ENCODE data around the gene FAM107A. TPM values are rescaled to one million over a fixed set of nuclear protein-coding genes. Genes with fewer than 3 reads are reported as not detected.
A peak's percentile ranks its signal among the peaks of the same experiment; 100 is the strongest.

FAM107A gene
- total and polyA plus RNA-seq, 9 of the 15 experiments (the other 6 are each of a cell fraction or from before 2014, with no cell fraction given) = 0.07 TPM; not detected in 8

DNA sequence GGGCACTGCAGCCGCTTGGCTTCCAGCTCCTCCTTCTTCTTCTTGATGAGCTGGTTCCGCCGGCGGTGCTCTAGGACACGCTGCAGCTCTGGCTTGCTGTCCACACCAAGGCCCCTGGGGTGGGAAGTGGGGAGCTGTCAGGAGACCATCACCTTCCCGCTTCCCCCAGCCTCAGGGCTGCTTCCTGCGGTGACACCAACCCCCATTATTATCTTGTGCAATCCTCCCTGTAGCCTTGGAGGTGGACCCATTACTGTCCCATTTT, 10.0 kb downstream of the FAM107A start (continued):
- TF ChIP-seq TCFL5 (CRISPR knock-in tag; conservative IDR thresholded peaks at IDR 0.05) (no peak), RBM17 (IDR thresholded peaks at IDR 0.05; ENCODE audit: borderline replicate concordance, low read depth, low read length) (no peak), POLR2AphosphoS5 (IDR thresholded peaks at IDR 0.05; ENCODE audit: control insufficient read depth, insufficient read depth, low read depth, low read length) (no peak), MCM7 (IDR thresholded peaks at IDR 0.05) (no peak), ZBTB8A (IDR thresholded peaks at IDR 0.05; ENCODE audit: partially characterized antibody) (no peak), KLF13 (tag; IDR thresholded peaks at IDR 0.05; ENCODE audit: borderline replicate concordance, low read depth) (no peak), RCOR1 (IDR thresholded peaks at IDR 0.05; ENCODE audit: borderline replicate concordance in 1 of 2, low read depth in 2 of 2, low read length in 2 of 2) (no peak), TOE1 (IDR thresholded peaks at IDR 0.05; ENCODE audit: borderline replicate concordance) (no peak), TOE1 (CRISPR knock-in tag; IDR thresholded peaks at IDR 0.05; ENCODE audit: borderline replicate concordance, low read depth) (no peak), GATAD2B (IDR thresholded peaks at IDR 0.05; ENCODE audit: borderline replicate concordance) (no peak)

DNA sequence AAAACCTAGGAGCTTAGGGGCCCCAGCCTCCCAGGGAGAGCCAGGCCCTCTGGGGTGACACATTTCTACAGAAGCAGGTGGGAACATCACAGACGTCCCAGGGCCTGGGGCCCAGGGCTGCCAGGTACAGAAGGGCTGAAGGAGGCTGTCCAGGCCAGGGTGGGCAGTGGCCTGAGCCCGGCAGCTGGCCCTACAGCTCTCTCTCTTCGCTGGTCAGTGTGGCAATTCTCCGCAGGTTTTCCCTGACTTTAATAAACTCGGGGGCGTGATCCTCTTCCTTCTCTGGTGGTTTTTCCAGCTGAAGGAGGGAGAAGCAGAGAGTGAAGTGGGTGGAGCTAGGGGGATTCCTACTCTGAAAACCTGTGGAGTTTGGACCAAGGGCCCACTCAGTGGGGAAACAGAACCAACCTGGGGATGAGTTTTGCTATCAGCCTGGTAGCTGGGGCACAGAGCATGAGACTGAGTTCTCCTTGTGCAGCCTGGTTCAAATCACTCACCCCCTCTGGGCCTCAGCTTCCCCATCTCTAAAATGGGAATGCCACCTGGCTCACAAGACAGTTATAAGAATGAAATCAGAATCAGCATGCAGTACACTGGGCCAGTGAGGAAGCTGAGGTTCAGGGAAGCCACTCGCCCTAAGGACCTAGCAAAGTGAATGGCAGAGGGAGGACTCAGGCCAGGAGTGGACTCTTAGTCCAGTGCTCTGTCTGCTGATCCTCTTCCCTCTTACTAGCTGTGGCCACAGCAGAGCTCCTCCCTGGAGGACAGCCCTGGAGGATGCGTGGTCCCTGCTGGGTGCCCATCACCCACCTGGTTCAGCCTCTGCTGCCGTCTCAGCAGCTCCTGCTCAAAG, 10.6 kb downstream of the FAM107A start:
- Histone ChIP-seq H3K4me2 (ENCODE audit: insufficient read depth, low read length) (no peak overlapping the region), H2AFZ (ENCODE audit: low read depth, low read length) (no peak overlapping the region), H3K27ac (ENCODE audit: extremely low read depth, low read depth, low read length) (no peak overlapping the region), H3K9ac (ENCODE audit: insufficient read depth in 1 of 2, low read depth in 2 of 2, low read length in 2 of 2) (peak overlapping the region in 1 of 2 experiments; percentile 17; a peak in 1 of 4 replicates), H3K36me3 (ENCODE audit: control insufficient read depth, insufficient read depth, low read length) (no peaks in the 10 kb centered on the region), H3K4me3 (no peak overlapping the region), H3K4me1 (replicated peaks in 1 of 2; ENCODE audit: control insufficient read depth in 2 of 2, insufficient read depth in 2 of 2, low read length in 2 of 2) (no peaks in the 10 kb centered on the region), H3K79me2 (ENCODE audit: control insufficient read depth, insufficient read depth, low read length) (no peaks in the 10 kb centered on the region), H4K20me1 (replicated peaks; ENCODE audit: control insufficient read depth, insufficient read depth, low read length) (peaks cover 3% of the 10 kb centered on the region; the same call in 1 of the 2 replicates), H3K9me3 (replicated peaks; ENCODE audit: control insufficient read depth, insufficient read depth, low read depth, low read length) (no peaks in the 10 kb centered on the region), H3K9me1 (ENCODE audit: control insufficient read depth, insufficient read depth, low read length) (no peaks in the 10 kb centered on the region), H3K27me3 (ENCODE audit: control insufficient read depth in 2 of 2, insufficient read depth in 2 of 2, low read length in 2 of 2) (peaks cover 0 to 53% of the 10 kb centered on the region in 2 experiments; a peak in 2 of 5 replicates)
- WGBS (ENCODE audit: insufficient coverage, low coverage, missing lambda C conversion rate) = 0% methylated on average over 2 of the region's 9 CpGs
- no peak for ATAC-seq
- intact Hi-C loops (cut with micrococcal nuclease) (no loop called here), in situ Hi-C loops (cut with MboI) (no loop called here)
- no TSS peak for BruUV-seq (replicated peaks)
- DNase-seq (ENCODE audit: extremely low read depth in 1 of 4, low spot score in 3 of 4) = no peak
- no peak for FAIRE-seq
- ChIA-PET CTCF (ENCODE audit: low intra/inter-chr PET ratio) (no interaction called here), POLR2A (no interaction called here)
- no peak for TF ChIP-seq ZFPM2 (CRISPR knock-in tag; IDR thresholded peaks at IDR 0.05)
- TF ChIP-seq, protein P1, sequence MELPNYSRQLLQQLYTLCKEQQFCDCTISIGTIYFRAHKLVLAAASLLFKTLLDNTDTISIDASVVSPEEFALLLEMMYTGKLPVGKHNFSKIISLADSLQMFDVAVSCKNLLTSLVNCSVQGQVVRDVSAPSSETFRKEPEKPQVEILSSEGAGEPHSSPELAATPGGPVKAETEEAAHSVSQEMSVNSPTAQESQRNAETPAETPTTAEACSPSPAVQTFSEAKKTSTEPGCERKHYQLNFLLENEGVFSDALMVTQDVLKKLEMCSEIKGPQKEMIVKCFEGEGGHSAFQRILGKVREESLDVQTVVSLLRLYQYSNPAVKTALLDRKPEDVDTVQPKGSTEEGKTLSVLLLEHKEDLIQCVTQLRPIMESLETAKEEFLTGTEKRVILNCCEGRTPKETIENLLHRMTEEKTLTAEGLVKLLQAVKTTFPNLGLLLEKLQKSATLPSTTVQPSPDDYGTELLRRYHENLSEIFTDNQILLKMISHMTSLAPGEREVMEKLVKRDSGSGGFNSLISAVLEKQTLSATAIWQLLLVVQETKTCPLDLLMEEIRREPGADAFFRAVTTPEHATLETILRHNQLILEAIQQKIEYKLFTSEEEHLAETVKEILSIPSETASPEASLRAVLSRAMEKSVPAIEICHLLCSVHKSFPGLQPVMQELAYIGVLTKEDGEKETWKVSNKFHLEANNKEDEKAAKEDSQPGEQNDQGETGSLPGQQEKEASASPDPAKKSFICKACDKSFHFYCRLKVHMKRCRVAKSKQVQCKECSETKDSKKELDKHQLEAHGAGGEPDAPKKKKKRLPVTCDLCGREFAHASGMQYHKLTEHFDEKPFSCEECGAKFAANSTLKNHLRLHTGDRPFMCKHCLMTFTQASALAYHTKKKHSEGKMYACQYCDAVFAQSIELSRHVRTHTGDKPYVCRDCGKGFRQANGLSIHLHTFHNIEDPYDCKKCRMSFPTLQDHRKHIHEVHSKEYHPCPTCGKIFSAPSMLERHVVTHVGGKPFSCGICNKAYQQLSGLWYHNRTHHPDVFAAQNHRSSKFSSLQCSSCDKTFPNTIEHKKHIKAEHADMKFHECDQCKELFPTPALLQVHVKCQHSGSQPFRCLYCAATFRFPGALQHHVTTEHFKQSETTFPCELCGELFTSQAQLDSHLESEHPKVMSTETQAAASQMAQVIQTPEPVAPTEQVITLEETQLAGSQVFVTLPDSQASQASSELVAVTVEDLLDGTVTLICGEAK (IDR thresholded peaks at IDR 0.05) = no peak
- TF ChIP-seq, protein P1 (CRISPR knock-in tag; IDR thresholded peaks at IDR 0.05) = no peak
